Natural killer cell (primary cell): ENCODE measurements around the gene ZBTB7A. TPM values are rescaled to one million over a fixed set of nuclear protein-coding genes. Genes with fewer than 3 reads are reported as not detected.

Source experiments
- ATAC-seq, 3 donors: fragments of 150-1000 bp in 2 of 3; fragments of 200-7000 bp in 1 of 3; cut with Tn5 transposase; 1 replicate in 1 of 3; 2 replicates in 2 of 3; pipeline ENCODE4 v1.10.0; 2021; ENCODE audit warnings: mild to moderate bottlenecking in 2 of 3, moderate library complexity in 2 of 3
- DNase-seq, 2 donors: peaks; one replicate each; pipeline versions ENCODE4 v3.0.0 to v3.0.0-alpha.2; 2013 to 2021; ENCODE audit warnings: mixed read lengths in 1 of 2
- H3K27ac ChIP-seq: one replicate; pipeline ENCODE4 v1.5.1; 2013; ENCODE audit warnings: mild to moderate bottlenecking, low read length
- H3K27me3 ChIP-seq: one replicate; pipeline ENCODE4 v1.6.1; 2013; ENCODE audit warnings: low read length; ENCODE audit not compliant: control insufficient read depth, insufficient read depth
- H3K36me3 ChIP-seq: one replicate; pipeline ENCODE4 v1.6.1; 2013; ENCODE audit warnings: low read length; ENCODE audit not compliant: control insufficient read depth, insufficient read depth
- H3K4me1 ChIP-seq: one replicate; pipeline ENCODE4 v1.6.1; 2013; ENCODE audit warnings: low read length; ENCODE audit not compliant: control insufficient read depth, insufficient read depth
- H3K4me3 ChIP-seq: one replicate; pipeline ENCODE4 v1.5.1; 2013; ENCODE audit warnings: low read length
- H3K9me3 ChIP-seq: one replicate; pipeline ENCODE4 v1.6.1; 2013; ENCODE audit warnings: low read length; ENCODE audit not compliant: control insufficient read depth, insufficient read depth
- H3K27ac Mint-ChIP-seq, 2 donors: one replicate each; pipeline ENCODE4 v1.8.0; 2022; ENCODE audit warnings: mild to moderate bottlenecking in 2 of 2, mixed read lengths in 2 of 2, moderate library complexity in 1 of 2
- H3K27me3 Mint-ChIP-seq, 2 donors: one replicate each; pipeline ENCODE4 v1.8.0; 2022; ENCODE audit warnings: low read depth in 2 of 2, mixed read lengths in 2 of 2
- H3K36me3 Mint-ChIP-seq: one replicate; pipeline ENCODE4 v1.8.0; 2022; ENCODE audit warnings: mixed read lengths
- H3K4me1 Mint-ChIP-seq, 2 donors: one replicate each; pipeline ENCODE4 v1.8.0; 2022; ENCODE audit warnings: mixed read lengths in 2 of 2
- H3K4me3 Mint-ChIP-seq: one replicate; pipeline ENCODE4 v1.8.0; 2022; ENCODE audit warnings: mild to moderate bottlenecking, moderate library complexity, mixed read lengths
- H3K9me3 Mint-ChIP-seq, 2 donors: one replicate each; pipeline ENCODE4 v1.8.0; 2022; ENCODE audit warnings: mixed read lengths in 2 of 2
- CTCF ChIP-seq: fragments of 200-600 bp; IDR thresholded peaks from one replicate; pipeline ENCODE4 v1.8.0; 2022; ENCODE audit warnings: antibody characterized with exemption
- WGBS: methylation state at CpG from one replicate; pipeline ENCODE4 v1.1.7; 2013; ENCODE audit warnings: missing lambda C conversion rate; ENCODE audit not compliant: insufficient coverage; 5-methylcytosine and 5-hydroxymethylcytosine counted together
- intact Hi-C: fragments of 100-400 bp; cut with micrococcal nuclease; formaldehyde crosslinking; loops from one replicate; pipeline ENCODE4 v1.14.2; 2022
- total RNA-seq, 4 donors: library from RNA; stranded (reverse); fragments of 120-200 nt in 1 of 4; gene quantifications; one replicate each; pipeline versions ENCODE4 v1.2.3 to v1.2.4, GENCODE V29; 2013 to 2022

Gene ZBTB7A
- total RNA-seq, 3 donors from 2014 or later (not counting 1 experiment from before 2014, with no cell fraction given), result 81.6 to 97.7 (median 82.9) TPM

- Histone ChIP-seq H3K36me3 (no peaks in the 10 kb centered on the region), H3K27ac (peak overlapping the region; percentile 82), H3K9me3 (no peaks in the 10 kb centered on the region), H3K27me3 (no peaks in the 10 kb centered on the region), H3K4me3 (no peak overlapping the region), H3K4me1 (peaks cover 53% of the 10 kb centered on the region)
- no peak for DNase-seq
- H3K27me3 Mint-ChIP-seq, result no peaks in the 10 kb centered on the region
- no peak for ATAC-seq
- intact Hi-C loops, result no loop called here
- H3K4me1 Mint-ChIP-seq, result peaks cover 0 to 27% of the 10 kb centered on the region in 2 donors
- H3K36me3 Mint-ChIP-seq, result no peaks in the 10 kb centered on the region
- no peak for TF ChIP-seq CTCF
- peak overlapping the region in 1 of 2 donors; percentile 89 for H3K27ac Mint-ChIP-seq
- 83% methylated on average over 3 of the region's 3 CpGs for WGBS
- H3K9me3 Mint-ChIP-seq, result no peaks in the 10 kb centered on the region
- peak overlapping the region; percentile 6 for H3K4me3 Mint-ChIP-seq
Measured at GRCh38 chr19:4077007-4077374, 10.3 kb upstream of the ZBTB7A start.

- H3K9me3 ChIP-seq, result no peaks in the 10 kb centered on the region
- intact Hi-C loops, result no loop called here
- no peak for TF ChIP-seq CTCF
- peaks cover 42% of the 10 kb centered on the region for H3K4me1 ChIP-seq
- no peaks in the 10 kb centered on the region for H3K36me3 ChIP-seq
- no peaks in the 10 kb centered on the region for H3K9me3 Mint-ChIP-seq
- H3K27ac ChIP-seq, result no peak overlapping the region
- H3K36me3 Mint-ChIP-seq, result no peaks in the 10 kb centered on the region
- ATAC-seq, result peak; percentile 48 to 69 (median 50)
- peaks cover 0 to 27% of the 10 kb centered on the region in 2 donors for H3K4me1 Mint-ChIP-seq
- H3K27me3 ChIP-seq, result no peaks in the 10 kb centered on the region
- peak overlapping the region; percentile 28 for H3K4me3 Mint-ChIP-seq
- peak overlapping the region; percentile 46 to 85 for H3K27ac Mint-ChIP-seq
- H3K4me3 ChIP-seq, result no peak overlapping the region
- WGBS, result 24% methylated on average over 9 of the region's 9 CpGs
- no peaks in the 10 kb centered on the region for H3K27me3 Mint-ChIP-seq
- DNase-seq, result no peak
Measured at GRCh38 chr19:4075373-4075772, 8.7 kb upstream of the ZBTB7A start.

- no peaks in the 10 kb centered on the region for H3K36me3 ChIP-seq
- ATAC-seq, result no peak
- DNase-seq, result no peak
- Mint-ChIP-seq H3K4me1 (peaks cover 19 to 26% of the 10 kb centered on the region in 2 donors), H3K9me3 (no peaks in the 10 kb centered on the region), H3K36me3 (no peaks in the 10 kb centered on the region), H3K27ac (no peak overlapping the region), H3K27me3 (no peaks in the 10 kb centered on the region), H3K4me3 (no peak overlapping the region)
- intact Hi-C loops, result no loop called here
- H3K27ac ChIP-seq, result no peak overlapping the region
- no peak overlapping the region for H3K4me3 ChIP-seq
- no peaks in the 10 kb centered on the region for H3K9me3 ChIP-seq
- H3K4me1 ChIP-seq, result peaks cover 37% of the 10 kb centered on the region
- WGBS, result 95% methylated on average over 3 of the region's 3 CpGs
- no peaks in the 10 kb centered on the region for H3K27me3 ChIP-seq
- no peak for TF ChIP-seq CTCF
Measured at GRCh38 chr19:4071610-4072009, 4.9 kb upstream of the ZBTB7A start.

GRCh38 chr19:4069331-4069959, 2.7 kb upstream of the ZBTB7A start:
- Mint-ChIP-seq H3K27ac (peak overlapping the region; percentile 56 to 86), H3K4me3 (peak overlapping the region; percentile 85), H3K36me3 (no peaks in the 10 kb centered on the region), H3K4me1 (peaks cover 19% of the 10 kb centered on the region in 2 donors), H3K27me3 (no peaks in the 10 kb centered on the region), H3K9me3 (no peaks in the 10 kb centered on the region)
- H3K9me3 ChIP-seq, result no peaks in the 10 kb centered on the region
- intact Hi-C loops, result loop anchor here (5.0 kb wide), 1 partner anchor 82 kb away; the partner anchor contains the start of gene EEF2
- 32% methylated on average over 10 of the region's 12 CpGs for WGBS
- H3K4me1 ChIP-seq, result peaks cover 29% of the 10 kb centered on the region
- no peak for TF ChIP-seq CTCF
- no peak overlapping the region for H3K4me3 ChIP-seq
- H3K36me3 ChIP-seq, result no peaks in the 10 kb centered on the region
- no peak overlapping the region for H3K27ac ChIP-seq
- ATAC-seq (no peak), DNase-seq (peak in 1 of 2 donors; percentile 65)
- H3K27me3 ChIP-seq, result no peaks in the 10 kb centered on the region
